B cell (primary cell): Measurements from ENCODE around the gene EML6. TPM values are rescaled to one million over a fixed set of nuclear protein-coding genes. Genes with fewer than 3 reads are reported as not detected.

Experiments
- ATAC-seq: fragments of 200-7000 bp; cut with Tn5 transposase; one replicate; pipeline ENCODE4 v1.10.0; 2021; ENCODE audit warnings: low read depth, mild to moderate bottlenecking, moderate number of reproducible peaks, moderate library complexity
- CTCF ChIA-PET: fragments of 350-600 bp; sonication (Branson Sonifier 250); formaldehyde crosslinking; loops from one replicate; lab custom pipeline; 2021; ENCODE audit warnings: antibody characterized with exemption, inconsistent platforms; lab: Charles Lee
- POLR2A ChIA-PET: fragments of 350-600 bp; sonication (Branson Sonifier 250); formaldehyde crosslinking; loops from one replicate; lab custom pipeline; 2021; ENCODE audit warnings: antibody characterized with exemption; lab: Charles Lee
- DNase-seq: peaks from one replicate; pipeline ENCODE4 v3.0.0; 2013
- H2AFZ ChIP-seq: 2 replicates; pipeline ENCODE4 v1.6.1; 2012; ENCODE audit warnings: mild to moderate bottlenecking, low read depth, low read length; ENCODE audit not compliant: insufficient read depth, poor library complexity, severe bottlenecking
- H3K27ac ChIP-seq, 2 donors: 1 replicate in 1 of 2; 2 replicates in 1 of 2; pipeline ENCODE4 v1.5.1; 2012 to 2013; ENCODE audit warnings: low read length in 2 of 2, mild to moderate bottlenecking in 2 of 2, moderate library complexity in 1 of 2
- H3K27me3 ChIP-seq, 4 experiments: fragments of 200-600 bp in 1 of 4; sonication (generic) in 1 of 4; replicated peaks in 1 of 4; 1 replicate in 2 of 4; 2 replicates in 2 of 4; pipeline versions ENCODE4 v1.6.1 to v1.7.0; 2013 to 2016; ENCODE audit warnings: low read length in 3 of 4, mild to moderate bottlenecking in 2 of 4, mixed read lengths in 1 of 4, moderate library complexity in 1 of 4; ENCODE audit not compliant: insufficient read depth in 4 of 4, control insufficient read depth in 3 of 4; ENCODE audit errors: control extremely low read depth in 1 of 4
- H3K36me3 ChIP-seq, 2 experiments: replicated peaks in 1 of 2; 1 replicate in 1 of 2; 2 replicates in 1 of 2; pipeline versions ENCODE4 v1.6.1 to v1.7.1; 2013; ENCODE audit warnings: low read length in 1 of 2; ENCODE audit not compliant: insufficient read depth in 2 of 2, control insufficient read depth in 1 of 2; ENCODE audit errors: control extremely low read depth in 1 of 2, extremely low read depth in 1 of 2
- H3K4me1 ChIP-seq, 2 donors: fragments of 200-600 bp in 1 of 2; sonication (generic) in 1 of 2; 1 replicate in 1 of 2; 2 replicates in 1 of 2; pipeline versions ENCODE4 v1.5.1 to v1.6.1; 2013 to 2017; ENCODE audit warnings: low read length in 2 of 2; ENCODE audit not compliant: control insufficient read depth in 2 of 2, insufficient read depth in 2 of 2
- H3K4me2 ChIP-seq: replicated peaks from 2 replicates; pipeline ENCODE3; 2012; ENCODE audit warnings: mild to moderate bottlenecking, low read depth, low read length; ENCODE audit not compliant: poor library complexity, severe bottlenecking
- H3K4me3 ChIP-seq, 5 experiments: fragments of 200-600 bp in 1 of 5; sonication (generic) in 1 of 5; 1 replicate in 3 of 5; 2 replicates in 2 of 5; pipeline versions ENCODE4 v1.5.1 to v1.7.0; 2011 to 2016; ENCODE audit warnings: low read length in 4 of 5, mild to moderate bottlenecking in 4 of 5, low read depth in 2 of 5, control low read depth in 1 of 5, moderate library complexity in 1 of 5; ENCODE audit not compliant: insufficient read depth in 1 of 5; ENCODE audit errors: control extremely low read depth in 1 of 5, extremely low read depth in 1 of 5
- H3K79me2 ChIP-seq: fragments of 200-600 bp; sonication (generic); one replicate; pipeline ENCODE4 v1.6.0; 2016; ENCODE audit warnings: low read length; ENCODE audit not compliant: control insufficient read depth, insufficient read depth
- H3K9ac ChIP-seq: fragments of 200-600 bp; sonication (generic); 2 replicates; pipeline ENCODE4 v1.6.1; 2017; ENCODE audit warnings: mild to moderate bottlenecking, low read length, moderate library complexity
- H3K9me3 ChIP-seq, 3 donors: one replicate each; pipeline versions ENCODE4 v1.6.1 to v1.7.1; 2013; ENCODE audit warnings: low read length in 2 of 3; ENCODE audit not compliant: control insufficient read depth in 2 of 3, insufficient read depth in 1 of 3; ENCODE audit errors: control extremely low read depth in 1 of 3
- H4K20me1 ChIP-seq: 2 replicates; pipeline ENCODE4 v1.6.0; 2012; ENCODE audit warnings: mild to moderate bottlenecking, low read length; ENCODE audit not compliant: insufficient read depth, control insufficient read depth, poor library complexity, severe bottlenecking
- H3K27ac Mint-ChIP-seq: one replicate; pipeline ENCODE4 v1.8.0; 2021; ENCODE audit warnings: mixed read lengths
- H3K27me3 Mint-ChIP-seq: one replicate; pipeline ENCODE4 v1.8.0; 2021; ENCODE audit warnings: mixed read lengths
- H3K4me1 Mint-ChIP-seq: one replicate; pipeline ENCODE4 v1.8.0; 2021; ENCODE audit warnings: mixed read lengths
- H3K4me3 Mint-ChIP-seq: one replicate; pipeline ENCODE4 v1.8.0; 2021; ENCODE audit warnings: mixed read lengths
- H3K9me3 Mint-ChIP-seq: one replicate; pipeline ENCODE4 v1.8.0; 2022; ENCODE audit warnings: mixed read lengths; ENCODE audit not compliant: insufficient read depth
- EZH2 ChIP-seq: IDR thresholded peaks from 2 replicates; pipeline ENCODE4 v1.6.1; 2012; ENCODE audit warnings: borderline replicate concordance, low read depth, mild to moderate bottlenecking, moderate library complexity, low read length; ENCODE audit not compliant: insufficient read depth, poor library complexity, severe bottlenecking
- WGBS: methylation state at CpG from one replicate; pipeline ENCODE4 v1.1.5; 2013; ENCODE audit warnings: missing lambda C conversion rate; ENCODE audit not compliant: insufficient coverage; 5-methylcytosine and 5-hydroxymethylcytosine counted together
- intact Hi-C: fragments of 100-400 bp; cut with micrococcal nuclease; formaldehyde crosslinking; loops from one replicate; pipeline ENCODE4 v1.10.0; 2022
- polyA plus RNA-seq: library from polyadenylated mRNA; depleted of rRNA; stranded (reverse); fragments of >200 nt; gene quantifications from 2 replicates; pipeline ENCODE4 v1.2.3, GENCODE V29; 2012
- total RNA-seq, 2 donors: library from RNA; stranded (reverse); fragments of 120-200 nt in 1 of 2; gene quantifications; 1 replicate in 1 of 2; 2 replicates in 1 of 2; pipeline versions ENCODE4 v1.2.3 to v1.2.4, GENCODE V29; 2013 to 2022
- TF ChIP-seq, protein P1 (sequence below): fragments of 200-600 bp; IDR thresholded peaks from one replicate; pipeline ENCODE4 v1.8.0; 2022; ENCODE audit warnings: antibody characterized with exemption, mild to moderate bottlenecking

EML6 gene
- total and polyA plus RNA-seq, 2 donors (not counting 1 experiment from before 2014, with no cell fraction given), result 42.5 to 53.7 TPM

- 67% methylated on average over 5 of the region's 5 CpGs for WGBS
- Histone ChIP-seq H3K27ac (no peak overlapping the region), H3K4me2 (no peak overlapping the region), H4K20me1 (no peaks in the 10 kb centered on the region), H2AFZ (no peak overlapping the region), H3K36me3 (no peaks in the 10 kb centered on the region), H3K4me3 (no peak overlapping the region), H3K9ac (no peak overlapping the region), H3K4me1 (no peaks in the 10 kb centered on the region), H3K9me3 (peaks cover 3 to 6% (median 3%) of the 10 kb centered on the region in 3 donors), H3K79me2 (no peaks in the 10 kb centered on the region), H3K27me3 (no peaks in the 10 kb centered on the region)
- intact Hi-C loops, result no loop called here
- Mint-ChIP-seq H3K9me3 (peaks cover 3% of the 10 kb centered on the region), H3K27ac (no peak overlapping the region), H3K4me3 (no peak overlapping the region), H3K27me3 (no peaks in the 10 kb centered on the region), H3K4me1 (no peaks in the 10 kb centered on the region)
- ATAC-seq (no peak), DNase-seq (no peak)
- TF ChIP-seq, protein P1, sequence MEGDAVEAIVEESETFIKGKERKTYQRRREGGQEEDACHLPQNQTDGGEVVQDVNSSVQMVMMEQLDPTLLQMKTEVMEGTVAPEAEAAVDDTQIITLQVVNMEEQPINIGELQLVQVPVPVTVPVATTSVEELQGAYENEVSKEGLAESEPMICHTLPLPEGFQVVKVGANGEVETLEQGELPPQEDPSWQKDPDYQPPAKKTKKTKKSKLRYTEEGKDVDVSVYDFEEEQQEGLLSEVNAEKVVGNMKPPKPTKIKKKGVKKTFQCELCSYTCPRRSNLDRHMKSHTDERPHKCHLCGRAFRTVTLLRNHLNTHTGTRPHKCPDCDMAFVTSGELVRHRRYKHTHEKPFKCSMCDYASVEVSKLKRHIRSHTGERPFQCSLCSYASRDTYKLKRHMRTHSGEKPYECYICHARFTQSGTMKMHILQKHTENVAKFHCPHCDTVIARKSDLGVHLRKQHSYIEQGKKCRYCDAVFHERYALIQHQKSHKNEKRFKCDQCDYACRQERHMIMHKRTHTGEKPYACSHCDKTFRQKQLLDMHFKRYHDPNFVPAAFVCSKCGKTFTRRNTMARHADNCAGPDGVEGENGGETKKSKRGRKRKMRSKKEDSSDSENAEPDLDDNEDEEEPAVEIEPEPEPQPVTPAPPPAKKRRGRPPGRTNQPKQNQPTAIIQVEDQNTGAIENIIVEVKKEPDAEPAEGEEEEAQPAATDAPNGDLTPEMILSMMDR, result no peak
- no peak for TF ChIP-seq EZH2
- CTCF ChIA-PET, result no interaction called here
- POLR2A ChIA-PET, result no interaction called here
Observed at GRCh38 chr2:54942373-54942772, 218.9 kb downstream of the EML6 start.

GRCh38 chr2:54944724-54945326 is 221.4 kb downstream of the EML6 start:
- intact Hi-C loops, result no loop called here
- no CpG with 5 or more reads among the region's 1 CpG for WGBS
- Histone ChIP-seq H4K20me1 (no peaks in the 10 kb centered on the region), H3K4me3 (no peak overlapping the region), H3K36me3 (no peaks in the 10 kb centered on the region), H3K9me3 (no peaks in the 10 kb centered on the region), H2AFZ (no peak overlapping the region), H3K4me2 (no peak overlapping the region), H3K9ac (no peak overlapping the region), H3K4me1 (no peaks in the 10 kb centered on the region), H3K27ac (no peak overlapping the region), H3K27me3 (no peaks in the 10 kb centered on the region), H3K79me2 (no peaks in the 10 kb centered on the region)
- no peak for DNase-seq
- no peaks in the 10 kb centered on the region for H3K9me3 Mint-ChIP-seq
- ChIA-PET POLR2A (no interaction called here), CTCF (no interaction called here)
- no peak for ATAC-seq
- H3K4me1 Mint-ChIP-seq, result no peaks in the 10 kb centered on the region
- no peak overlapping the region for H3K27ac Mint-ChIP-seq
- no peaks in the 10 kb centered on the region for H3K27me3 Mint-ChIP-seq
- no peak overlapping the region for H3K4me3 Mint-ChIP-seq
- TF ChIP-seq EZH2, result no peak
- TF ChIP-seq, protein P1, result no peak
